BJ (cell line): ENCODE data around the gene MGME1. TPM values are rescaled to one million over a fixed set of nuclear protein-coding genes. Genes with fewer than 3 reads are reported as not detected.

Source experiments
- CTCF ChIA-PET: fragments of 350-600 bp; formaldehyde crosslinking; extraction: SDS; loops from one replicate; lab custom pipeline; 2021; ENCODE audit warnings: antibody characterized with exemption, inconsistent platforms; lab: Yijun Ruan, JAX
- POLR2A ChIA-PET: fragments of 300-600 bp; sonication (Branson Sonifier 250); formaldehyde crosslinking; extraction: SDS; loops from one replicate; lab custom pipeline; 2021; ENCODE audit warnings: antibody characterized with exemption; lab: Charles Lee
- DNase-seq: peaks from one replicate; pipeline ENCODE4 v3.0.0-alpha.2; 2011; ENCODE audit warnings: low read depth
- H3K27me3 ChIP-seq: 2 replicates; pipeline ENCODE4 v1.6.0; 2011; ENCODE audit warnings: low read length; ENCODE audit not compliant: control insufficient read depth, insufficient read depth
- H3K36me3 ChIP-seq: 2 replicates; pipeline ENCODE4 v1.5.1; 2011; ENCODE audit warnings: low read length; ENCODE audit not compliant: control insufficient read depth, insufficient read depth
- H3K4me3 ChIP-seq: 2 replicates; pipeline ENCODE4 v1.5.1; 2011; ENCODE audit warnings: low read depth, mild to moderate bottlenecking, control low read depth, low read length
- polyA plus RNA-seq: library from polyadenylated mRNA; depleted of rRNA; stranded (reverse); fragments of >200 nt; gene quantifications from 2 replicates; pipeline ENCODE4 v1.2.3, GENCODE V29; 2011
- TF ChIP-seq, protein P1 (sequence below): IDR thresholded peaks from 2 replicates; pipeline ENCODE4 v1.5.1; 2011; ENCODE audit warnings: low read depth, mild to moderate bottlenecking, control low read depth, inconsistent platforms, low read length, moderate library complexity; ENCODE audit not compliant: insufficient read depth

Gene MGME1
- polyA plus RNA-seq, 1 experiment: 7.2 TPM

DNA sequence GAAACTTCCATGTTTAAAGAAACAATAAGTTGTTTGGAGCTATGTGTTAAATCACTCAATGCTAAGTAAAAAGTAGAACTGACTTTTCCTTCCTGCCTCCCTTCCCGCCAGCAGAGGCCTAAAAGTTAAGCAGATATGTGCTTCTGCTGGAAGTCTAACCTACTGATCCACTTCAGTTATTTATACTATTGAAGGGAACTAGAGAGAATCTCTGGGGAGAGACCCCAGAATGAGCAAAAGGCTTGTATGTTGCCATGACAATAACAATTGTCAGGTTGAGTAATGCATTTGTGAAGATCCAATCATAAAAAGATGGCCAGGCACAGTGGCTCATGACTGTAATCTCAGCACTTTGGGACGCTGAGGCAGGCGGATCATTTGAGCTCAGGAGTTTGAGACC is 24.7 kb downstream of the MGME1 start:
- H3K4me3 ChIP-seq: no peak overlapping the region
- DNase-seq: no peak
- no peaks in the 10 kb centered on the region for H3K27me3 ChIP-seq
- H3K36me3 ChIP-seq: peaks cover 1% of the 10 kb centered on the region; the same call in 1 of the 2 replicates
- POLR2A ChIA-PET: no interaction called here
- TF ChIP-seq, protein P1, sequence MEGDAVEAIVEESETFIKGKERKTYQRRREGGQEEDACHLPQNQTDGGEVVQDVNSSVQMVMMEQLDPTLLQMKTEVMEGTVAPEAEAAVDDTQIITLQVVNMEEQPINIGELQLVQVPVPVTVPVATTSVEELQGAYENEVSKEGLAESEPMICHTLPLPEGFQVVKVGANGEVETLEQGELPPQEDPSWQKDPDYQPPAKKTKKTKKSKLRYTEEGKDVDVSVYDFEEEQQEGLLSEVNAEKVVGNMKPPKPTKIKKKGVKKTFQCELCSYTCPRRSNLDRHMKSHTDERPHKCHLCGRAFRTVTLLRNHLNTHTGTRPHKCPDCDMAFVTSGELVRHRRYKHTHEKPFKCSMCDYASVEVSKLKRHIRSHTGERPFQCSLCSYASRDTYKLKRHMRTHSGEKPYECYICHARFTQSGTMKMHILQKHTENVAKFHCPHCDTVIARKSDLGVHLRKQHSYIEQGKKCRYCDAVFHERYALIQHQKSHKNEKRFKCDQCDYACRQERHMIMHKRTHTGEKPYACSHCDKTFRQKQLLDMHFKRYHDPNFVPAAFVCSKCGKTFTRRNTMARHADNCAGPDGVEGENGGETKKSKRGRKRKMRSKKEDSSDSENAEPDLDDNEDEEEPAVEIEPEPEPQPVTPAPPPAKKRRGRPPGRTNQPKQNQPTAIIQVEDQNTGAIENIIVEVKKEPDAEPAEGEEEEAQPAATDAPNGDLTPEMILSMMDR: no peak
- CTCF ChIA-PET: interaction anchor here (0.6 to 2.3 kb wide), 5 partner anchors 22 to 497 kb away, joined by 3 to 7 read pairs (median 4); partner anchors contain the start of gene RRBP1

DNA sequence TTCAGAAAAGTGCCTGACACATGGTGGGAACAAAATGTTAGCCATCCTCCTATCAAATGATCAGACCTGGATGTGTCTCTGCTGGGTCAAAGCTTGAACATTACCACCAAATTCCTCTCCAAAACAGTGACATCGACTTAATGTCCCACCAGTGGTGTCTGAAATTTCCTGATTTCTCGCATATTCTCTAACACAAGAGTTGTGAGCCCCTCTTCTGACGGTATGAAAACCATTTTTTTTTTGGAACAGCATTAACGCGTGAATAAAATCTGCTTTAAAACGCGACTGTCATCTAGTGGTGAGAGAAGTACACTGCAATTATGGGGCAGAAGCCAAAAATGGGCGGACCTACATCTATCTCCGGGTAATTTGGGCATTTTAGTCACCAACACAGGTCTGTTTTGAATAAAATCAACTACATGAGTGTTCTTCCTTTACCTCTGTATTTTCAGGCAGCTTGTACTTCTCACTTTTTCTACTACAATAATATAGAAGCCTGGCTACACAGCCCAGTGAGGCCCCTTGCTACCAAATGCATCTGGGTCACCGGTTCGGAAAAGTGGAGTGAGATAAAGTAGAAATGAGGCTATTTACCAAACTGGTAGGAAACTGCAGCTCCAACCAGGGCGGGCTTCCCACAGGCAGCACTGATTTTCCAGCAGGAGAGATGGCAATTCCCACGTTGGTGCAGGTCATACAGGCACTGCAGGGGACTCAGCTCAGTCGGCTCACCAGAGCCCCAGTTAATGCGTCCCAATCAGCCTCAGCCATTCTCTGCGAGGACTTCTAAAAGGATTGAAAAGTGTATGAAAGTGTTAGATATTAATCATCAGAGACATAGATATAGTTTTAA is 27.4 kb downstream of the MGME1 start:
- CTCF ChIA-PET: interaction anchor here (0.7 to 3.6 kb wide), 31 partner anchors 8 to 676 kb away, joined by 3 to 23 read pairs (median 3); partner anchors contain the start of gene RRBP1
- H3K36me3 ChIP-seq: no peaks in the 10 kb centered on the region
- TF ChIP-seq, protein P1: peak; percentile 97
- POLR2A ChIA-PET: no interaction called here
- no peak overlapping the region for H3K4me3 ChIP-seq
- H3K27me3 ChIP-seq: peaks cover 3% of the 10 kb centered on the region; the same call in 1 of the 2 replicates
- peak; percentile 19 for DNase-seq

DNA sequence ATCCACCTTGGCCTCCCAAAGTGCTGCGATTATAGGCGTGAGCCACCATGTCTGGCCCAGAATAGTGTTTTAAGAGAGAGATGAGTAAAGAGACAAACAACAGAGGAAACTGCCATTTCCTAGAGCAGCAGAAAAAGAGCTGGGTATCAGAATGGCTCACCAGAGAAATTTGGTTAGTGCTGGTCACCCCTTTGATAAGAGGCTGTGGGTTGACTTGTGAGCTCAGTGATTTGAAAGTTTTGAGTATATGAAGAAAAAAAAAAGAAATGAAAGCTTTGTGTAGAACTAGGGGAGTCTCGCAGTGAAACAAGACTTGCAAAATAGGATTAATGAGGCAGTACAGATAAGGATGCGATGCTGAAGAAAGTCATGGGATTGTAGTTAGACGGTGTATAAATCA is 29.6 kb downstream of the MGME1 start:
- CTCF ChIA-PET: interaction anchor here (0.6 to 1.1 kb wide), 3 partner anchors 12 to 375 kb away, joined by 3 to 4 read pairs (median 4); no protein-coding TSS in a partner anchor
- POLR2A ChIA-PET: no interaction called here
- TF ChIP-seq, protein P1: no peak
- Histone ChIP-seq H3K4me3 (no peak overlapping the region), H3K36me3 (no peaks in the 10 kb centered on the region), H3K27me3 (peaks cover 3% of the 10 kb centered on the region; the same call in 1 of the 2 replicates)
- DNase-seq: no peak

DNA sequence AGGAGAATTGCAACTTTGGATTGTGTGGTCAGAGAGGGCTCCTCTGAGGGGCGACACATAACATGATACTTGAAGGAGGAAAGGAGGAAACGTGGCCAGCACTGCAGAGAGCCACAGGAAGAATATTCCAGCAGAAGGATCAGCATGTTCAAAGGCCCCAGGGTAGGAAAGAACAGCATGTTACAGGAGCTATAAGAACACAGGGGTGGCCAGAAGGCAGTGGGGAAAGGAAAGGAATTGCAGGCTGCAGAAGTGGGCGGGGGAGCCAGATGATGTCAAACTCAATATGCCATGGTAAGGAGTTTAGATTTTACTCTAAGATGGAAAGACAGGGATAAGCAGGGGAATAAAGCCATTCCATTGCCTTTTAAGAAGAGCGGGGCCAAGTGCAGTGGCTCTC is 30.7 kb downstream of the MGME1 start:
- no peak overlapping the region for H3K4me3 ChIP-seq
- ChIA-PET CTCF (no interaction called here), POLR2A (no interaction called here)
- H3K27me3 ChIP-seq: peaks cover 5% of the 10 kb centered on the region; the same call in 1 of the 2 replicates
- TF ChIP-seq, protein P1: no peak
- no peaks in the 10 kb centered on the region for H3K36me3 ChIP-seq
- DNase-seq: no peak
